Spleen (tissue), 7 donors: ENCODE measurements around the gene TECTB.

Source experiments
- POLR2A ChIP-seq, 3 donors: fragments of 450-650 bp; IDR thresholded peaks; one replicate each; pipeline ENCODE4 v1.5.1; 2017; ENCODE audit warnings: antibody characterized with exemption in 3 of 3, mild to moderate bottlenecking in 1 of 3
- POLR2AphosphoS5 ChIP-seq, 3 donors: sonication (generic); formaldehyde crosslinking; IDR thresholded peaks; one replicate each; pipeline ENCODE4 v1.5.1; 2017; ENCODE audit warnings: antibody characterized with exemption in 3 of 3
- TF ChIP-seq, protein P1 (sequence below), 11 experiments: fragments of 200-600 bp in 7 of 11; fragments of 450-650 bp in 4 of 11; sonication (generic) in 4 of 11; IDR thresholded peaks in 8 of 11; conservative IDR thresholded peaks in 3 of 11; 1 replicate in 7 of 11; 2 replicates in 4 of 11; pipeline versions ENCODE4 v1.4.0 to v1.8.0; 2016 to 2021; ENCODE audit warnings: antibody characterized with exemption in 11 of 11, inconsistent platforms in 4 of 11, mild to moderate bottlenecking in 1 of 11
- donor health status: DM: no; HTN: no; CAD: no; lungs with moderate emphysema.
- donor health status: DM: no; HTN: no; CAD: no.
- donor health status: DM: no; HTN: no; CAD: no.

GRCh38 chr10:112265745-112266144 is 17.5 kb upstream of the TECTB start:
- TF ChIP-seq POLR2A (IDR thresholded peaks at IDR 0.05), result no peak
- TF ChIP-seq, protein P1, sequence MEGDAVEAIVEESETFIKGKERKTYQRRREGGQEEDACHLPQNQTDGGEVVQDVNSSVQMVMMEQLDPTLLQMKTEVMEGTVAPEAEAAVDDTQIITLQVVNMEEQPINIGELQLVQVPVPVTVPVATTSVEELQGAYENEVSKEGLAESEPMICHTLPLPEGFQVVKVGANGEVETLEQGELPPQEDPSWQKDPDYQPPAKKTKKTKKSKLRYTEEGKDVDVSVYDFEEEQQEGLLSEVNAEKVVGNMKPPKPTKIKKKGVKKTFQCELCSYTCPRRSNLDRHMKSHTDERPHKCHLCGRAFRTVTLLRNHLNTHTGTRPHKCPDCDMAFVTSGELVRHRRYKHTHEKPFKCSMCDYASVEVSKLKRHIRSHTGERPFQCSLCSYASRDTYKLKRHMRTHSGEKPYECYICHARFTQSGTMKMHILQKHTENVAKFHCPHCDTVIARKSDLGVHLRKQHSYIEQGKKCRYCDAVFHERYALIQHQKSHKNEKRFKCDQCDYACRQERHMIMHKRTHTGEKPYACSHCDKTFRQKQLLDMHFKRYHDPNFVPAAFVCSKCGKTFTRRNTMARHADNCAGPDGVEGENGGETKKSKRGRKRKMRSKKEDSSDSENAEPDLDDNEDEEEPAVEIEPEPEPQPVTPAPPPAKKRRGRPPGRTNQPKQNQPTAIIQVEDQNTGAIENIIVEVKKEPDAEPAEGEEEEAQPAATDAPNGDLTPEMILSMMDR (IDR thresholded peaks at IDR 0.05 in 8 of 11, conservative IDR thresholded peaks at IDR 0.05 in 3 of 11), result no peak
- no peak for TF ChIP-seq POLR2AphosphoS5 (IDR thresholded peaks at IDR 0.05)
